K562 (cell line): ENCODE measurements around the gene PRCC. TPM values are rescaled to one million over a fixed set of nuclear protein-coding genes. Genes with fewer than 3 reads are reported as not detected.

Source experiments
- BRD9 ChIP-seq: fragments of 450-650 bp; IDR thresholded peaks from 2 replicates; pipeline ENCODE4 v1.6.1; 2018; ENCODE audit warnings: low read depth; ENCODE audit not compliant: partially characterized antibody
- CREM ChIP-seq: IDR thresholded peaks from 2 replicates; pipeline ENCODE4 v1.6.1; 2014; ENCODE audit warnings: antibody characterized with exemption, low read depth
- HLTF ChIP-seq: fragments of 450-650 bp; IDR thresholded peaks from 2 replicates; pipeline ENCODE4 v1.6.1; 2016
- MCM7 ChIP-seq, 2 experiments: fragments of 450-650 bp; IDR thresholded peaks; 2 replicates each; pipeline ENCODE4 v1.6.1; 2016 to 2018
- MTA2 ChIP-seq: fragments of 450-650 bp; IDR thresholded peaks from 2 replicates; pipeline ENCODE4 v1.6.1; 2016; ENCODE audit warnings: low read depth
- MYNN ChIP-seq, 2 experiments: sonication (generic); formaldehyde crosslinking in 1 of 2; IDR thresholded peaks; 2 replicates each; pipeline versions ENCODE4 v1.5.0 to v1.6.1; 2016 to 2020; ENCODE audit warnings: antibody characterized with exemption in 1 of 2, missing genetic modification reagents in 1 of 2
- NCOA6 ChIP-seq: fragments of 450-650 bp; IDR thresholded peaks from 2 replicates; pipeline ENCODE4 v1.6.1; 2017; ENCODE audit warnings: mild to moderate bottlenecking
- NR2F6 ChIP-seq: fragments of 450-650 bp; formaldehyde crosslinking; IDR thresholded peaks from 2 replicates; pipeline ENCODE4 v1.4.0; 2020; ENCODE audit warnings: mild to moderate bottlenecking
- NRF1 ChIP-seq, 2 experiments: fragments of 450-650 bp; IDR thresholded peaks in 1 of 2; conservative IDR thresholded peaks in 1 of 2; 2 replicates each; pipeline ENCODE4 v1.6.1; 2014; ENCODE audit warnings: mild to moderate bottlenecking in 2 of 2
- OTX1 ChIP-seq: fragments of 450-650 bp; formaldehyde crosslinking; IDR thresholded peaks from 2 replicates; pipeline ENCODE4 v1.4.0; 2022; ENCODE audit warnings: mild to moderate bottlenecking
- PPARD ChIP-seq: fragments of 250-450 bp; sonication (Bioruptor Pico); IDR thresholded peaks from 2 replicates; pipeline ENCODE4 v1.8.0; 2022; ENCODE audit warnings: inconsistent platforms, mild to moderate bottlenecking, moderate library complexity
- RB1 ChIP-seq: fragments of 450-650 bp; IDR thresholded peaks from 2 replicates; pipeline ENCODE4 v1.6.1; 2017; ENCODE audit warnings: low read depth, mild to moderate bottlenecking
- RNF2 ChIP-seq: sonication (generic); IDR thresholded peaks from 2 replicates; pipeline ENCODE4 v1.6.1; 2016
- SMARCB1 ChIP-seq: IDR thresholded peaks from 2 replicates; pipeline ENCODE4 v1.6.1; 2011; ENCODE audit warnings: improper control_type of control experiment, low read depth; ENCODE audit not compliant: insufficient read length
- TOE1 ChIP-seq, 2 experiments: fragments of 450-650 bp in 1 of 2; sonication (generic) in 1 of 2; formaldehyde crosslinking in 1 of 2; IDR thresholded peaks; 2 replicates each; pipeline versions ENCODE4 v1.7.1 to v1.8.0; 2016 to 2022; ENCODE audit warnings: borderline replicate concordance in 2 of 2, mild to moderate bottlenecking in 2 of 2, antibody characterized with exemption in 1 of 2, inconsistent platforms in 1 of 2, low read depth in 1 of 2, missing genetic modification reagents in 1 of 2, moderate library complexity in 1 of 2
- WHSC1 ChIP-seq: IDR thresholded peaks from one replicate; pipeline ENCODE4 v1.6.1; 2012; ENCODE audit warnings: low read length, control low read depth, inconsistent platforms
- ZBTB17 ChIP-seq: fragments of 450-650 bp; formaldehyde crosslinking; IDR thresholded peaks from 2 replicates; pipeline ENCODE4 v1.4.0; 2020; ENCODE audit warnings: mild to moderate bottlenecking
- ZNF354B ChIP-seq: fragments of 250-450 bp; sonication (Bioruptor Pico); IDR thresholded peaks from 2 replicates; pipeline ENCODE4 v1.4.0; 2020
- ZSCAN32 ChIP-seq: fragments of 450-650 bp; formaldehyde crosslinking; IDR thresholded peaks from 2 replicates; pipeline ENCODE4 v1.4.0; 2020; ENCODE audit warnings: mild to moderate bottlenecking, moderate library complexity
- polyA plus RNA-seq, 8 experiments: library from polyadenylated mRNA; depleted of rRNA in 4 of 8; stranded (reverse) in 5 of 8; unstranded in 3 of 8; fragments of >200 nt; fragmentation: Nextera tagmentation in 2 of 8; fragmentation: Illumina TruSeq in 1 of 8; extraction: Ambion mirVana in 2 of 8; extraction: Trizol in 1 of 8; gene quantifications; 2 replicates each; pipeline versions ENCODE4 v1.2.1 to v1.2.3, GENCODE V29; 2011 to 2014; ENCODE audit warnings: inconsistent platforms in 1 of 8, missing spikeins in 1 of 8
- total RNA-seq, 7 experiments: library from RNA; depleted of rRNA in 6 of 7; stranded (reverse); fragments of >200 nt in 6 of 7; fragmentation: Illumina TruSeq in 2 of 7; extraction: Trizol in 2 of 7; gene quantifications; 2 replicates each; pipeline versions ENCODE4 v1.2.1 to v1.2.3, GENCODE V29; 2011 to 2021; ENCODE audit warnings: low replicate concordance in 1 of 7
- TF ChIP-seq, protein P1 (sequence below): fragments of 250-450 bp; sonication (Bioruptor Pico); IDR thresholded peaks from 2 replicates; pipeline ENCODE4 v1.4.0; 2020; ENCODE audit warnings: mild to moderate bottlenecking, moderate library complexity
- TF ChIP-seq, protein P2 (sequence below): fragments of 450-650 bp; IDR thresholded peaks from 2 replicates; pipeline ENCODE4 v1.6.1; 2018; ENCODE audit not compliant: partially characterized antibody
- TF ChIP-seq, protein P3 (sequence below): fragments of 250-450 bp; sonication (Bioruptor Pico); IDR thresholded peaks from 2 replicates; pipeline ENCODE4 v1.4.0; 2020
- TF ChIP-seq, protein P4 (sequence below): sonication (generic); formaldehyde crosslinking; IDR thresholded peaks from 2 replicates; pipeline ENCODE4 v1.5.0; 2020; ENCODE audit warnings: missing genetic modification reagents

The PRCC gene
- total and polyA plus RNA-seq, 9 of the 15 experiments (the other 6 are each of a cell fraction or from before 2014, with no cell fraction given): 23.9 to 201 (median 41.1) TPM

DNA sequence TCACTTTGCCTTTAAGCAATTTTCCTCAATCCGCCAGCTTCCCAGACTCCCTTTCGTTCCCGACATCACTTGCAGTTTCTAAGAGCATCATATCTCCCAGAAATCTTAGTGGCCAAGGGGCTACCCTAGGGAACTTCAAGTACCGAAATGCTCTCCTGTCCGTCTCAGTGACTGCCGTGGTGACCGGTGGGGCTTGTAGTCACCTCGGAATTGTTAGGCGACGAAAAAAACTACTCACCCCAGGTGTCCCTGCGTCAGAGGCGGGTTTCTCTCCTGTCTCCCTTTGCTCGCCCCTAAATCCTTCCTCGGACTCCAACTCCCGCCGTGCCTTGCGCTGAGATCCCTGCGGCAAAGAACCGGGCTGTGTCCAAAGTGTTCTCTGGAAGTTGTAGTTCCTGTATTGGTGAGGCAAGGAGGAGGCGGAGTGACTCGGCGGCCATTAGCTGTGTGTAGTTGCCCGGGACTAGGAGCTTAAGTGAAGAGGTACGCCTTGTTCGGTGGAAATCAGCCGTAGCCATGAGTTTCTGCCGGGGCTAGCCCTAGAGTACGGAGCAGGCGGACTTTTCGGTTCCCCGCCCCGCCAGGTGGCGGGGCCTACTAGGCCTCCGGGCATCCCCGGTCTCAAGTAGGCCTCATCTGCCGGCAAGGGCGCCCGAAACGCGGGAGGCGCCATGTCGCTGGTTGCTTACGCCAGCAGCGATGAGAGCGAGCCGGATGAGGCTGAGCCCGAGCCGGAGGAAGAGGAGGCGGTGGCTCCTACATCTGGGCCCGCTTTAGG is at the start of gene PRCC (continued):
- TF ChIP-seq ZSCAN32 (CRISPR knock-in tag) (no peak), SMARCB1 (no peak), NRF1 (conservative IDR thresholded peaks at IDR 0.05 in 1 of 2, IDR thresholded peaks at IDR 0.05 in 1 of 2) (peak; percentile 80 to 84), HLTF (peak; percentile 75; the same call in 1 of the 2 replicates), MTA2 (no peak), MCM7 (IDR thresholded peaks at IDR 0.05) (no peak), RNF2 (peak; percentile 79), MYNN (IDR thresholded peaks at IDR 0.05) (no peak), MYNN (CRISPR knock-in tag; IDR thresholded peaks at IDR 0.05) (no peak), BRD9 (peak; percentile 93), NCOA6 (no peak), WHSC1 (no peak), PPARD (CRISPR knock-in tag) (no peak), NR2F6 (CRISPR knock-in tag) (no peak), CREM (peak; percentile 98), RB1 (no peak; the same call in 1 of the 2 replicates), TOE1 (IDR thresholded peaks at IDR 0.05; ENCODE audit: borderline replicate concordance) (peak; percentile 41; the same call in 1 of the 2 replicates), TOE1 (CRISPR knock-in tag; IDR thresholded peaks at IDR 0.05; ENCODE audit: borderline replicate concordance, low read depth) (no peak), ZNF354B (no peak), ZBTB17 (CRISPR knock-in tag) (peak; percentile 91), OTX1 (CRISPR knock-in tag) (no peak)
- TF ChIP-seq, protein P1, sequence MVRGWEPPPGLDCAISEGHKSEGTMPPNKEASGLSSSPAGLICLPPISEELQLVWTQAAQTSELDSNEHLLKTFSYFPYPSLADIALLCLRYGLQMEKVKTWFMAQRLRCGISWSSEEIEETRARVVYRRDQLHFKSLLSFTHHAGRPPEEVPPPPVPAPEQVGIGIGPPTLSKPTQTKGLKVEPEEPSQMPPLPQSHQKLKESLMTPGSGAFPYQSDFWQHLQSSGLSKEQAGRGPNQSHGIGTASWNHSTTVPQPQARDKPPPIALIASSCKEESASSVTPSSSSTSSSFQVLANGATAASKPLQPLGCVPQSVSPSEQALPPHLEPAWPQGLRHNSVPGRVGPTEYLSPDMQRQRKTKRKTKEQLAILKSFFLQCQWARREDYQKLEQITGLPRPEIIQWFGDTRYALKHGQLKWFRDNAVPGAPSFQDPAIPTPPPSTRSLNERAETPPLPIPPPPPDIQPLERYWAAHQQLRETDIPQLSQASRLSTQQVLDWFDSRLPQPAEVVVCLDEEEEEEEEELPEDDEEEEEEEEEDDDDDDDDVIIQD (CRISPR knock-in tag): no peak
- TF ChIP-seq, protein P2, sequence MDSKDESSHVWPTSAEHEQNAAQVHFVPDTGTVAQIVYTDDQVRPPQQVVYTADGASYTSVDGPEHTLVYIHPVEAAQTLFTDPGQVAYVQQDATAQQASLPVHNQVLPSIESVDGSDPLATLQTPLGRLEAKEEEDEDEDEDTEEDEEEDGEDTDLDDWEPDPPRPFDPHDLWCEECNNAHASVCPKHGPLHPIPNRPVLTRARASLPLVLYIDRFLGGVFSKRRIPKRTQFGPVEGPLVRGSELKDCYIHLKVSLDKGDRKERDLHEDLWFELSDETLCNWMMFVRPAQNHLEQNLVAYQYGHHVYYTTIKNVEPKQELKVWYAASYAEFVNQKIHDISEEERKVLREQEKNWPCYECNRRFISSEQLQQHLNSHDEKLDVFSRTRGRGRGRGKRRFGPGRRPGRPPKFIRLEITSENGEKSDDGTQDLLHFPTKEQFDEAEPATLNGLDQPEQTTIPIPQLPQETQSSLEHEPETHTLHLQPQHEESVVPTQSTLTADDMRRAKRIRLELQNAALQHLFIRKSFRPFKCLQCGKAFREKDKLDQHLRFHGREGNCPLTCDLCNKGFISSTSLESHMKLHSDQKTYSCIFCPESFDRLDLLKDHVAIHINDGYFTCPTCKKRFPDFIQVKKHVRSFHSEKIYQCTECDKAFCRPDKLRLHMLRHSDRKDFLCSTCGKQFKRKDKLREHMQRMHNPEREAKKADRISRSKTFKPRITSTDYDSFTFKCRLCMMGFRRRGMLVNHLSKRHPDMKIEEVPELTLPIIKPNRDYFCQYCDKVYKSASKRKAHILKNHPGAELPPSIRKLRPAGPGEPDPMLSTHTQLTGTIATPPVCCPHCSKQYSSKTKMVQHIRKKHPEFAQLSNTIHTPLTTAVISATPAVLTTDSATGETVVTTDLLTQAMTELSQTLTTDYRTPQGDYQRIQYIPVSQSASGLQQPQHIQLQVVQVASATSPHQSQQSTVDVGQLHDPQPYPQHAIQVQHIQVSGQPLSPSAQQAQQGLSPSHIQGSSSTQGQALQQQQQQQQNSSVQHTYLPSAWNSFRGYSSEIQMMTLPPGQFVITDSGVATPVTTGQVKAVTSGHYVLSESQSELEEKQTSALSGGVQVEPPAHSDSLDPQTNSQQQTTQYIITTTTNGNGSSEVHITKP: no peak
- TF ChIP-seq, protein P3, sequence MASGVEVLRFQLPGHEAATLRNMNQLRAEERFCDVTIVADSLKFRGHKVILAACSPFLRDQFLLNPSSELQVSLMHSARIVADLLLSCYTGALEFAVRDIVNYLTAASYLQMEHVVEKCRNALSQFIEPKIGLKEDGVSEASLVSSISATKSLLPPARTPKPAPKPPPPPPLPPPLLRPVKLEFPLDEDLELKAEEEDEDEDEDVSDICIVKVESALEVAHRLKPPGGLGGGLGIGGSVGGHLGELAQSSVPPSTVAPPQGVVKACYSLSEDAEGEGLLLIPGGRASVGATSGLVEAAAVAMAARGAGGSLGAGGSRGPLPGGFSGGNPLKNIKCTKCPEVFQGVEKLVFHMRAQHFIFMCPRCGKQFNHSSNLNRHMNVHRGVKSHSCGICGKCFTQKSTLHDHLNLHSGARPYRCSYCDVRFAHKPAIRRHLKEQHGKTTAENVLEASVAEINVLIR: peak; percentile 69
- TF ChIP-seq, protein P4, sequence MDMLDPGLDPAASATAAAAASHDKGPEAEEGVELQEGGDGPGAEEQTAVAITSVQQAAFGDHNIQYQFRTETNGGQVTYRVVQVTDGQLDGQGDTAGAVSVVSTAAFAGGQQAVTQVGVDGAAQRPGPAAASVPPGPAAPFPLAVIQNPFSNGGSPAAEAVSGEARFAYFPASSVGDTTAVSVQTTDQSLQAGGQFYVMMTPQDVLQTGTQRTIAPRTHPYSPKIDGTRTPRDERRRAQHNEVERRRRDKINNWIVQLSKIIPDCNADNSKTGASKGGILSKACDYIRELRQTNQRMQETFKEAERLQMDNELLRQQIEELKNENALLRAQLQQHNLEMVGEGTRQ (CRISPR knock-in tag): no peak
